ENCODE measurements around the gene ZFP36L1. TPM values are rescaled to one million over a fixed set of nuclear protein-coding genes. Genes with fewer than 3 reads are reported as not detected.

ZFP36L1 gene
- total and polyA plus RNA-seq, 2 of the 13 experiments (the other 11 are each of a cell fraction or from before 2014, with no cell fraction given), result 7.4 to 10.2 TPM

DNA sequence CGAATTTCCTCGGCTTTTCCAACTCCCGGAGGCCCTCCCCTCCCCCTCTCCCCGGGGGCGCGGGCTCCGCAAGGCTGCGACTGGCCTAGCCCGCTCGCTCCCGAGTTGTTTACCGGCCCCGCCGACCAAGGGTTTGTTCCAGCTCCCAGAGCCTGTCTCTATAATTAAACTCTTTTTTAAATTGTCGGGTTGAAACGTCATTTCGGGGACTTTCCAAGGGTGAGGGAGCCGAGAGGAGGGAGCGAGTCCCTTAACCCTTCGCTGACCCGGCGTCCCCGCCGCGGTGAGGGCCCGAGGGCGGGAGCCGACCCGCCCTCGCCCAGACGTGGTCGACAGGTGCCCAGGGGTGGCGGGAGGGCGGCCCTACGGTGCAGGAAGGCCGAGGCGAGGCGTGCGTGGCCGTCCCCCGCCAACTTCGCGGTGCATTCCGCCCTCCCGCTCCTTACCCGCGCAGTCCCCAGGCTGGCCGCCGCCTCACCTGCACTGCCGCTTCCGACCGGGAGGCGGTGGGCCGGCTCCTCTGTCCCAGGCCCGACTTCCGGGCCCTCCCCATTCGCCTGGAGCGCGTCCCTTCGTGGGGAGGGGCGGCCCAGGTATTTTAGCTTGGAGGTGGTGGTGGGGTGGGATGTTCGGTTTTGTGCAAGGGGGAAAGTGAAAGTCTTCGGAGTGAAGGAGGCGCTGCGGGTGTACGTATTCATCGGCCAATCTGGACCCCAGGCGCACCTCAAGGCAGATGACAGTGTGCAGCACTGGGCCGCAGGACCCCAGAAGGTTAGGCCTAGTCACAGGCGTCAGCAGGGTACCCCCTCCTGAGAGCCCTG, 2.9 kb upstream of the ZFP36L1 start (continued):
- TF ChIP-seq, protein P1, sequence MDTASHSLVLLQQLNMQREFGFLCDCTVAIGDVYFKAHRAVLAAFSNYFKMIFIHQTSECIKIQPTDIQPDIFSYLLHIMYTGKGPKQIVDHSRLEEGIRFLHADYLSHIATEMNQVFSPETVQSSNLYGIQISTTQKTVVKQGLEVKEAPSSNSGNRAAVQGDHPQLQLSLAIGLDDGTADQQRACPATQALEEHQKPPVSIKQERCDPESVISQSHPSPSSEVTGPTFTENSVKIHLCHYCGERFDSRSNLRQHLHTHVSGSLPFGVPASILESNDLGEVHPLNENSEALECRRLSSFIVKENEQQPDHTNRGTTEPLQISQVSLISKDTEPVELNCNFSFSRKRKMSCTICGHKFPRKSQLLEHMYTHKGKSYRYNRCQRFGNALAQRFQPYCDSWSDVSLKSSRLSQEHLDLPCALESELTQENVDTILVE (CRISPR knock-in tag; IDR thresholded peaks at IDR 0.05), result no peak
- TF ChIP-seq ZNF337 (CRISPR knock-in tag; IDR thresholded peaks at IDR 0.05; ENCODE audit: borderline replicate concordance, low read depth) (no peak), RNF2 (conservative IDR thresholded peaks at IDR 0.05; ENCODE audit: low read depth) (no peak), ZNF232 (CRISPR knock-in tag; IDR thresholded peaks at IDR 0.05; ENCODE audit: borderline replicate concordance) (no peak), CBX2 (IDR thresholded peaks at IDR 0.05; ENCODE audit: low read depth, low read length) (no peak), CBX2 (CRISPR knock-in tag; IDR thresholded peaks at IDR 0.05; ENCODE audit: low read depth) (no peak), TRAFD1 (CRISPR knock-in tag; IDR thresholded peaks at IDR 0.05; ENCODE audit: borderline replicate concordance) (no peak), ZBTB3 (CRISPR knock-in tag; IDR thresholded peaks at IDR 0.05; ENCODE audit: borderline replicate concordance, low read depth) (peak; percentile 60; the same call in 1 of the 2 replicates), ZNF660 (CRISPR knock-in tag; IDR thresholded peaks at IDR 0.05; ENCODE audit: borderline replicate concordance, low read depth) (no peak), HNRNPH1 (optimal IDR thresholded peaks at IDR 0.05; ENCODE audit: low read depth, low read length) (peak; percentile 73), ZBTB42 (CRISPR knock-in tag; IDR thresholded peaks at IDR 0.05) (peak; percentile 82; the same call in 1 of the 2 replicates), KAT8 (CRISPR knock-in tag; IDR thresholded peaks at IDR 0.05) (peak; percentile 80), NFYC (CRISPR knock-in tag; IDR thresholded peaks at IDR 0.05) (no peak), IRF2 (CRISPR knock-in tag; IDR thresholded peaks at IDR 0.05) (0 out of 2 replicates have a peak, but pooled peaks have one; percentile 24), GZF1 (CRISPR knock-in tag; IDR thresholded peaks at IDR 0.05) (no peak; the same call in 1 of the 2 replicates), ZNF720 (CRISPR knock-in tag; IDR thresholded peaks at IDR 0.05) (no peak), ZNF558 (CRISPR knock-in tag; IDR thresholded peaks at IDR 0.05; ENCODE audit: borderline replicate concordance) (0 out of 2 replicates have a peak, but pooled peaks have one; percentile 11)
- TF ChIP-seq, protein P2, sequence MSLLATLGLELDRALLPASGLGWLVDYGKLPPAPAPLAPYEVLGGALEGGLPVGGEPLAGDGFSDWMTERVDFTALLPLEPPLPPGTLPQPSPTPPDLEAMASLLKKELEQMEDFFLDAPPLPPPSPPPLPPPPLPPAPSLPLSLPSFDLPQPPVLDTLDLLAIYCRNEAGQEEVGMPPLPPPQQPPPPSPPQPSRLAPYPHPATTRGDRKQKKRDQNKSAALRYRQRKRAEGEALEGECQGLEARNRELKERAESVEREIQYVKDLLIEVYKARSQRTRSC (CRISPR knock-in tag; IDR thresholded peaks at IDR 0.05; ENCODE audit: low read depth), result no peak
- TF ChIP-seq, protein P3, sequence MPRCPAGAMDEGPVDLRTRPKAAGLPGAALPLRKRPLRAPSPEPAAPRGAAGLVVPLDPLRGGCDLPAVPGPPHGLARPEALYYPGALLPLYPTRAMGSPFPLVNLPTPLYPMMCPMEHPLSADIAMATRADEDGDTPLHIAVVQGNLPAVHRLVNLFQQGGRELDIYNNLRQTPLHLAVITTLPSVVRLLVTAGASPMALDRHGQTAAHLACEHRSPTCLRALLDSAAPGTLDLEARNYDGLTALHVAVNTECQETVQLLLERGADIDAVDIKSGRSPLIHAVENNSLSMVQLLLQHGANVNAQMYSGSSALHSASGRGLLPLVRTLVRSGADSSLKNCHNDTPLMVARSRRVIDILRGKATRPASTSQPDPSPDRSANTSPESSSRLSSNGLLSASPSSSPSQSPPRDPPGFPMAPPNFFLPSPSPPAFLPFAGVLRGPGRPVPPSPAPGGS (CRISPR knock-in tag; IDR thresholded peaks at IDR 0.05), result peak; percentile 62
- TF ChIP-seq, protein P4, sequence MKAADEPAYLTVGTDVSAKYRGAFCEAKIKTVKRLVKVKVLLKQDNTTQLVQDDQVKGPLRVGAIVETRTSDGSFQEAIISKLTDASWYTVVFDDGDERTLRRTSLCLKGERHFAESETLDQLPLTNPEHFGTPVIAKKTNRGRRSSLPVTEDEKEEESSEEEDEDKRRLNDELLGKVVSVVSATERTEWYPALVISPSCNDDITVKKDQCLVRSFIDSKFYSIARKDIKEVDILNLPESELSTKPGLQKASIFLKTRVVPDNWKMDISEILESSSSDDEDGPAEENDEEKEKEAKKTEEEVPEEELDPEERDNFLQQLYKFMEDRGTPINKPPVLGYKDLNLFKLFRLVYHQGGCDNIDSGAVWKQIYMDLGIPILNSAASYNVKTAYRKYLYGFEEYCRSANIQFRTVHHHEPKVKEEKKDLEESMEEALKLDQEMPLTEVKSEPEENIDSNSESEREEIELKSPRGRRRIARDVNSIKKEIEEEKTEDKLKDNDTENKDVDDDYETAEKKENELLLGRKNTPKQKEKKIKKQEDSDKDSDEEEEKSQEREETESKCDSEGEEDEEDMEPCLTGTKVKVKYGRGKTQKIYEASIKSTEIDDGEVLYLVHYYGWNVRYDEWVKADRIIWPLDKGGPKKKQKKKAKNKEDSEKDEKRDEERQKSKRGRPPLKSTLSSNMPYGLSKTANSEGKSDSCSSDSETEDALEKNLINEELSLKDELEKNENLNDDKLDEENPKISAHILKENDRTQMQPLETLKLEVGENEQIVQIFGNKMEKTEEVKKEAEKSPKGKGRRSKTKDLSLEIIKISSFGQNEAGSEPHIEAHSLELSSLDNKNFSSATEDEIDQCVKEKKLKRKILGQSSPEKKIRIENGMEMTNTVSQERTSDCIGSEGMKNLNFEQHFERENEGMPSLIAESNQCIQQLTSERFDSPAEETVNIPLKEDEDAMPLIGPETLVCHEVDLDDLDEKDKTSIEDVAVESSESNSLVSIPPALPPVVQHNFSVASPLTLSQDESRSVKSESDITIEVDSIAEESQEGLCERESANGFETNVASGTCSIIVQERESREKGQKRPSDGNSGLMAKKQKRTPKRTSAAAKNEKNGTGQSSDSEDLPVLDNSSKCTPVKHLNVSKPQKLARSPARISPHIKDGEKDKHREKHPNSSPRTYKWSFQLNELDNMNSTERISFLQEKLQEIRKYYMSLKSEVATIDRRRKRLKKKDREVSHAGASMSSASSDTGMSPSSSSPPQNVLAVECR (CRISPR knock-in tag; IDR thresholded peaks at IDR 0.05; ENCODE audit: borderline replicate concordance), result peak; percentile 80; the same call in 1 of the 2 replicates

Measured in HepG2 (cell line).